ENCODE measurements around the gene LMBRD2. TPM values are rescaled to one million over a fixed set of nuclear protein-coding genes. Genes with fewer than 3 reads are reported as not detected.

Gene LMBRD2
- total RNA-seq, 1 donor from 2014 or later = 11.6 TPM

DNA sequence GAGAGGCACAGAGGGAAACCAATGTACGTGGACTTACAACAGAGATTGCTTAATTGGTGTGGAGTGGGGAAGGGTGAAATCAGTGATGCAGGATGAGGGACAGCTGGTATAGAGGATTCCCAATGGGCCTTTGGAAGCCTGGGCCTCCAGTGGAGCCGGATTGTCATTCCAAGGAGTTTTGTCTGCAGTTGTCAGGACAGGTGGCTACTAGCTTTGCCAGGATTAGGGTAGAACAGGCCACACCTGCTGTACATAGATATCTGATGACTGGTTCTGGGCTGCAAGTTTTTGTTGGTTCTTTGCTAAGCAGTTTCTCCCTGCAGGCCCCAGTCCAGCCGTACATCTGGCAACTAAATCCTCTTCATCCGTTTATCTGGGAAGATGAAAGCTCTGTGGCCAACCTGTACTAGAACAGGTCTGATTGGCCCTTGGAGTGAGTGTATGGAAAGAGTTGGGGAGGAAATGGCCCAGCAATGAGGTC, 4.5 kb upstream of the LMBRD2 start:
- H3K36me3 Mint-ChIP-seq (ENCODE audit: low read depth) = peaks cover 78% of the 10 kb centered on the region
- no peak for DNase-seq (ENCODE audit: low spot score)
- H3K4me1 Mint-ChIP-seq (ENCODE audit: low read depth) = peaks cover 52% of the 10 kb centered on the region
- no peaks in the 10 kb centered on the region for H3K27me3 Mint-ChIP-seq (ENCODE audit: low read depth)
- H3K27ac Mint-ChIP-seq = no peak overlapping the region
- no peak overlapping the region for H3K4me3 Mint-ChIP-seq (ENCODE audit: low read depth)
- intact Hi-C loops (cut with micrococcal nuclease) = loop anchor here (10.0 kb wide), 1 partner anchor 81 kb away; no protein-coding TSS in a partner anchor
- H3K9me3 Mint-ChIP-seq = no peaks in the 10 kb centered on the region

DNA sequence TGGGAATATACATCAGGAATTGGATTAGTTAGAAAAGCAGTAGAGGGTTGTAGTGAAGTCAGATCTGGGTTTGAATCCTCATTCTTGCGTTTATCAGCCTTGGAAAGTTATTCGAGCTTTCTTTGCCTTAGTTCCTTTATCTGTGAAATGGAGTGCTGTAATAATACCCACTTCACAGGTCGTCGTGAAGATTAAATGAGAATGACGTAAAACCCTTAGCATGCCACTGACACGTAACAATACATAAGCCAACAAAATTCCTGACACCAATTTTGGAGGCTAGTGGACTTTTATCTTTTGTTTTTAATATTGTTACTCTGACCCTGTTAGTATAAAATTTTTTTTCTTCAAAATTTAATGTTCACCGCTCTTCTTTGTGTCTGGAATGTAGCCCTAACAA, 3.6 kb upstream of the LMBRD2 start:
- no peak for DNase-seq (ENCODE audit: low spot score)
- Mint-ChIP-seq H3K4me3 (ENCODE audit: low read depth) (no peak overlapping the region), H3K27me3 (ENCODE audit: low read depth) (no peaks in the 10 kb centered on the region), H3K27ac (no peak overlapping the region), H3K4me1 (ENCODE audit: low read depth) (peaks cover 52% of the 10 kb centered on the region), H3K36me3 (ENCODE audit: low read depth) (peaks cover 77% of the 10 kb centered on the region), H3K9me3 (no peaks in the 10 kb centered on the region)
- intact Hi-C loops (cut with micrococcal nuclease) = loop anchor here (10.0 kb wide), 1 partner anchor 80 kb away; no protein-coding TSS in a partner anchor

DNA sequence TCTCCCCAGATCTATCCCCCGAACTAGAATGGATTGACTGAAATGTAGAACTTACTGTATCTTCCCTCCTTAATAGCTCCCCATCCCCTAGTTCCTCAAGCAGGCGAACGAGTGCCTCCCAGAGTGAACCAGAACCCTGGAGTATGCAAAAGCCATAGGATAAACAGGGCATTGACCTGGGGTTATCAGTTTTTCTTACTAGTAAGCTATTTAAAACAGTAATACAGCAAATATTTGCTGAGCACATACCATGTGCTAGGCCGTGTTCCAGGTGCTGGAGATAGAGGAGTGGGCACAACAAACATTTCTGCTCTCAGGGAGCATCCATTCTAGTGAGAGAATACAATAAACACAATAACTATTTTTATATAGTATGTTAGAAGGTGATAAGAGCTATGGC, 2.0 kb upstream of the LMBRD2 start:
- no peaks in the 10 kb centered on the region for H3K27me3 Mint-ChIP-seq (ENCODE audit: low read depth)
- intact Hi-C loops (cut with micrococcal nuclease) = loop anchor here (2.0 to 10.0 kb wide), 2 partner anchors 79 to 723 kb away; partner anchors contain the start of gene NIPBL
- DNase-seq (ENCODE audit: low spot score) = no peak
- peak overlapping the region; percentile 95 for H3K4me3 Mint-ChIP-seq (ENCODE audit: low read depth)
- H3K36me3 Mint-ChIP-seq (ENCODE audit: low read depth) = peaks cover 64% of the 10 kb centered on the region
- H3K27ac Mint-ChIP-seq = no peak overlapping the region
- no peaks in the 10 kb centered on the region for H3K9me3 Mint-ChIP-seq
- peaks cover 52% of the 10 kb centered on the region for H3K4me1 Mint-ChIP-seq (ENCODE audit: low read depth)

DNA sequence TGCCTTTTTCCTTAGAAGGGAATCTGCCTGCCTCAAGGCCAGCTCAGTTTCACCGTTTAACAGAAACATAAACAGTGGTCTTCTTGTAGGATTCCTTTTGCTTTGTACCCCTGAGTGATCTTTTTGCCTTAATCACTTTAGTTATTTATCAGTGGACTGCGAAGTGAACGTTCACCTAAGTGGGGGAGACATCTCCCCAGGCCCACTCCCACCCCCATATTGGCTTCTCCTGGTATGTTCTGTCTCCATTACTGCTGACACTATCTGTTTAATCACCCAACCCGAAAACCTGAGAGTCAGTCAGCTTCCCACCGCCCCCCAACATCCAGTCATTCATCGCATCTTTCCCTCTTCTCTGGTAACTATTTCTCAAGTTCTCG, 1.6 kb upstream of the LMBRD2 start:
- intact Hi-C loops (cut with micrococcal nuclease) = loop anchor here (2.0 to 10.0 kb wide), 2 partner anchors 78 to 724 kb away; partner anchors contain the start of gene NIPBL
- Mint-ChIP-seq H3K27ac (no peak overlapping the region), H3K4me3 (ENCODE audit: low read depth) (peak overlapping the region; percentile 95), H3K27me3 (ENCODE audit: low read depth) (no peaks in the 10 kb centered on the region), H3K9me3 (no peaks in the 10 kb centered on the region), H3K36me3 (ENCODE audit: low read depth) (peaks cover 59% of the 10 kb centered on the region), H3K4me1 (ENCODE audit: low read depth) (peaks cover 48% of the 10 kb centered on the region)
- no peak for DNase-seq (ENCODE audit: low spot score)

DNA sequence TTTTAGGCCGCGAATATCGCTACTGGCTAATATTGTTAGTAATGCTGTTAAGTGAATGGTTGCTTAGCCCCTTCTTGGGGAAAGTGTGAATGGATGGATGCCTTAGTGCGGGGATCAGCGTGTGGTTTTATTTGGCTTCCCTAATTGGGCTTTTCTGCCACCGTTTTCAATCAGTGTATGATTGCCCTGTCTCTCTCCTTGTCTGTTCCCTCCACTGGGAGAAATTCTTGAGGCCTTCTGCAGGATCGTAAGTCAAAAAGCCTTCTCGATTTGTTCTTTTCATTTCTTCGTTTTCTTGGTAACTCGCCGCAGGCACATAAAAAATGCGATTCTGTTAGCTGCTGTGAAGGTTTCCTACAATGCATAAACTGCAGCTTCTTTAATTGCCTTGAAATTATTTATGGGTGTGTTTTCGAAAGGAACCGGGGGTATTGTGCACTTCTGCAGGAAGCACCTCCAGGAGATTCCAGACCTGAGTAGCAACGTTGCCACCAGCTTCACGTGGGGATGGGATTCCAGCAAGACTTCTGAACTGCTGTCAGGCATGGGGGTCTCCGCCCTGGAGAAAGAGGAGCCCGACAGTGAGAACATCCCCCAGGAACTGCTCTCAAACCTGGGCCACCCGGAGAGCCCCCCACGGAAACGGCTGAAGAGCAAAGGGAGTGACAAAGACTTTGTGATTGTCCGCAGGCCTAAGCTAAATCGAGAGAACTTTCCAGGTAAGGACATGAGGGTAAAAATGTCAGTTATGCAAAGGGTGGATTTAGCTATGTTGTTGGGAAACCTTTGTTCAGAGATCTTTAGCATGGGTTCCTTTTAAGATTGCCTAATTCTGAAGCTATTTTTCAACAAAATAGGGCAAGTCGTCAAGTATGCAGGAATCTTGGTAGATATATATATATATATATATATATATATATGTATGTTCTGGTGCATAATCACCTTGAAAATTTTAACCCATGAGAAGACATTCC, 924 bp upstream of the LMBRD2 start:
- Mint-ChIP-seq H3K27ac (peak overlapping the region; percentile 88), H3K36me3 (ENCODE audit: low read depth) (peaks cover 54% of the 10 kb centered on the region), H3K9me3 (no peaks in the 10 kb centered on the region), H3K4me1 (ENCODE audit: low read depth) (peaks cover 46% of the 10 kb centered on the region), H3K4me3 (ENCODE audit: low read depth) (peak overlapping the region; percentile 95), H3K27me3 (ENCODE audit: low read depth) (no peaks in the 10 kb centered on the region)
- intact Hi-C loops (cut with micrococcal nuclease) = loop anchor here (1.0 to 10.0 kb wide), 3 partner anchors 78 to 1223 kb away; partner anchors contain the start of genes DNAJC21 and NIPBL
- DNase-seq (ENCODE audit: low spot score) = no peak

GRCh38 chr5:36150676-36151433, 832 bp downstream of the LMBRD2 start:
- peaks cover 40% of the 10 kb centered on the region for H3K4me1 Mint-ChIP-seq (ENCODE audit: low read depth)
- peak; percentile 49 for DNase-seq (ENCODE audit: low spot score)
- peaks cover 36% of the 10 kb centered on the region for H3K36me3 Mint-ChIP-seq (ENCODE audit: low read depth)
- peak overlapping the region; percentile 95 for H3K4me3 Mint-ChIP-seq (ENCODE audit: low read depth)
- no peaks in the 10 kb centered on the region for H3K27me3 Mint-ChIP-seq (ENCODE audit: low read depth)
- intact Hi-C loops (cut with micrococcal nuclease) = loop anchor here (1.0 to 10.0 kb wide), 2 partner anchors 76 to 91 kb away; no protein-coding TSS in a partner anchor
- H3K9me3 Mint-ChIP-seq = no peaks in the 10 kb centered on the region
- H3K27ac Mint-ChIP-seq = peak overlapping the region; percentile 88

GRCh38 chr5:36147681-36148080, 4.0 kb downstream of the LMBRD2 start:
- H3K36me3 Mint-ChIP-seq (ENCODE audit: low read depth) = peaks cover 11% of the 10 kb centered on the region

DNA sequence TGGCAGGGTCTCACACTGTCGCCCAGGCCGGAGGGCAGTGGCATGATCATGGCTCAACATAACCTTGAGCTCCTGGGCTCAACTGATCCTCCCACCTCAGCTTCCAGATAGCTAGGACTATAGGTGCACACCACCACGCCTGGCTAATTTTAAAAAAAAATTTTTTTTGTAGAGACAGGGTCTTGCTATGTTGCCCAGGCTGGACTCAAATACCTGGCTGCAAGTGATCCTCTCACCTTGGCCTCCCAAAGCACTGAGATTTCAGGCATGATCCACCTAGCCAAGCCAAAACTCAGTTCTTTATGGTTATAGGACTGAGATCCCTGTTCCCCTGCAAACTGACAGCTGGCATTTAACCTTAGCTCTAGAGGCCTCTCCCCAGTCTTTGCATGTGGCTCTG, 5.3 kb downstream of the LMBRD2 start:
- Mint-ChIP-seq H3K27me3 (ENCODE audit: low read depth) (no peaks in the 10 kb centered on the region), H3K9me3 (no peaks in the 10 kb centered on the region)

More at GRCh38 chr5:36147681-36148080, 4.0 kb downstream of the LMBRD2 start:
- peaks cover 19% of the 10 kb centered on the region for H3K4me1 Mint-ChIP-seq (ENCODE audit: low read depth)
- no peak overlapping the region for H3K4me3 Mint-ChIP-seq (ENCODE audit: low read depth)
- DNase-seq (ENCODE audit: low spot score) = no peak
- intact Hi-C loops (cut with micrococcal nuclease) = no loop called here
- no peaks in the 10 kb centered on the region for H3K9me3 Mint-ChIP-seq
- no peak overlapping the region for H3K27ac Mint-ChIP-seq
- H3K27me3 Mint-ChIP-seq (ENCODE audit: low read depth) = no peaks in the 10 kb centered on the region

GRCh38 chr5:36145311-36145710, 6.4 kb downstream of the LMBRD2 start:
- no peaks in the 10 kb centered on the region for H3K27me3 Mint-ChIP-seq (ENCODE audit: low read depth)
- peaks cover 4% of the 10 kb centered on the region for H3K9me3 Mint-ChIP-seq
- no peak overlapping the region for H3K27ac Mint-ChIP-seq
- no peak overlapping the region for H3K4me3 Mint-ChIP-seq (ENCODE audit: low read depth)
- peaks cover 10% of the 10 kb centered on the region for H3K4me1 Mint-ChIP-seq (ENCODE audit: low read depth)
- no peak for DNase-seq (ENCODE audit: low spot score)
- peaks cover 14% of the 10 kb centered on the region for H3K36me3 Mint-ChIP-seq (ENCODE audit: low read depth)
- intact Hi-C loops (cut with micrococcal nuclease) = no loop called here

More for the DNA sequence above, 5.3 kb downstream of the LMBRD2 start:
- no peak for DNase-seq (ENCODE audit: low spot score)
- Mint-ChIP-seq H3K4me1 (ENCODE audit: low read depth) (peaks cover 15% of the 10 kb centered on the region), H3K27ac (no peak overlapping the region), H3K4me3 (ENCODE audit: low read depth) (no peak overlapping the region), H3K36me3 (ENCODE audit: low read depth) (peaks cover 4% of the 10 kb centered on the region)
- intact Hi-C loops (cut with micrococcal nuclease) = no loop called here

DNA sequence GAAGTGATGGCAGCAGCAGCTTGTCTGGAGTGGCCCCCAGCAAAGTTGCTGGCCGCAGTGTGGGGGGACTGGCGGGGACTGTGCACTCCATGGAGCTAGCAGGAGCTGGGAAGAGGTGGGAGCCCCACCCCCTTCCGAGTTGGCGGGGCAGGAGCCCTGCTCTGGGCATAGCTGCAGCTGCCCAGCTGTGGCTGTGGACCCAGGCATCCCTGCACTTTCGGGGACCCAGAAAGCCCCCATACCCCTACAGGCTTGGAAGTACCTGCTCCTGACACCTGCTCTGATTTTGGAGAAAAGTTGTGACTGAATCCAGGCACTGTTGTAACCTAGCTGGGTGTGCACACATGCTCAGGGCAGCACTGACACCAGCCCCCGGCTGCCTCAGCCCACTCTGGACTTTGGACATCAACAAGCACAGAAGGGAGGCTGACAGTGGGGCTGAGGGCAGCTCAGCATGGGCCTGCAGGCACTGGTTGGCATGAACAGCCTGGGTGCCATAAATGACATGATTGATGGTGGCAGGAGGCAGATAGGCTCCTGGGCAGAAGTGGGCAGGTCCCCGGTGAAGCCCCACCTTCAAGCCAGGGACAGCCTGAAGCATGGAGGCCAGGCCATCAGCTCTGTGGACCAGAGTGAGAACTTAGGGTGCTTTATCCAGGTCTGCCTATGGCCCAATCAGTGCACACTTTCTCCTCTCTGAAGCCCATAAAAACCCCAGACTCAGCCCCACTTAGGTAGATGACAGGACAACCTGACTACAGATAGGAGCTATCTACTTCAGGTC, 12.6 kb downstream of the LMBRD2 start:
- no peak for DNase-seq (ENCODE audit: low spot score)
- Mint-ChIP-seq H3K36me3 (ENCODE audit: low read depth) (peaks cover 45% of the 10 kb centered on the region), H3K9me3 (peaks cover 24% of the 10 kb centered on the region)

DNA sequence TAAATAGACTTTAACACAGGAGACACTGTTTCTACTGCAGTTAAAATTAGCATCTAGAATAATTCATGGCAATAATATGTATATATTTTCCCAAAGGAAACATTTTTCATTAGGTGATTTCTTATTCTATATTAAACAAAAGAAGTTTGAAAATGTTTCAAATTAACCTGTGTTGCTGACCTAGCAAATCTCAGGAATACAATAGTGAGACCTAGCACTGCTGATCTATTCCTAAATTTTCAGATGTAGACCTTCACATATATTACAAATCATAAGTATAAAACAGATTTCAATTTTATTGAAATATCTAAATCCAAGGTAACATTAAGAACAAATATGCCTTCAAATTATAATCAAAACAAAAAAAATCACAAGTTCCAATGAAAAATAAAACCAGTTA, 15.1 kb downstream of the LMBRD2 start:
- peaks cover 58% of the 10 kb centered on the region for H3K36me3 Mint-ChIP-seq (ENCODE audit: low read depth)
- no peaks in the 10 kb centered on the region for H3K27me3 Mint-ChIP-seq (ENCODE audit: low read depth)
- no peak for DNase-seq (ENCODE audit: low spot score)
- H3K4me1 Mint-ChIP-seq (ENCODE audit: low read depth) = no peaks in the 10 kb centered on the region
- no peak overlapping the region for H3K27ac Mint-ChIP-seq
- no peak overlapping the region for H3K4me3 Mint-ChIP-seq (ENCODE audit: low read depth)
- intact Hi-C loops (cut with micrococcal nuclease) = no loop called here
- H3K9me3 Mint-ChIP-seq = peaks cover 24% of the 10 kb centered on the region

More for the DNA sequence above, 12.6 kb downstream of the LMBRD2 start:
- Mint-ChIP-seq H3K4me3 (ENCODE audit: low read depth) (no peak overlapping the region), H3K4me1 (ENCODE audit: low read depth) (no peaks in the 10 kb centered on the region), H3K27ac (no peak overlapping the region), H3K27me3 (ENCODE audit: low read depth) (no peaks in the 10 kb centered on the region)
- intact Hi-C loops (cut with micrococcal nuclease) = no loop called here

- Mint-ChIP-seq H3K36me3 (ENCODE audit: low read depth) (peaks cover 60% of the 10 kb centered on the region), H3K27me3 (ENCODE audit: low read depth) (no peaks in the 10 kb centered on the region), H3K4me1 (ENCODE audit: low read depth) (no peaks in the 10 kb centered on the region), H3K4me3 (ENCODE audit: low read depth) (no peak overlapping the region), H3K27ac (no peak overlapping the region), H3K9me3 (peaks cover 24% of the 10 kb centered on the region)
- intact Hi-C loops (cut with micrococcal nuclease) = no loop called here
- no peak for DNase-seq (ENCODE audit: low spot score)
Measured at GRCh38 chr5:36135988-36136387, 15.7 kb downstream of the LMBRD2 start.

Measured in activated T-helper 2 cell treated with anti-CD3 and anti-CD28 coated beads, Interferon-gamma antibody, Interleukin-2, Interleukin-4, amounts not matched to agents 10 μg/mL and 5 μg/mL and 100 μg/mL, durations not matched to agents 14 hours and 24 hours and 36 hours (primary cell).